ENCODE measurements around the gene IGFL1.
"Not testable (repeated sequence)": the region's sequence is repeated elsewhere in the genome, so short reads cannot be mapped to it uniquely, and the experiment has no call there.

Gene IGFL1

GRCh38 chr19:46256855-46257254, 27.3 kb downstream of the IGFL1 start:
- H3K4me3 ChIP-seq, result no peak overlapping the region

GRCh38 chr19:46261501-46261900, 32.0 kb downstream of the IGFL1 start:
- H3K27ac ChIP-seq, H3K4me3 ChIP-seq: not testable (repeated sequence)

More at GRCh38 chr19:46256855-46257254, 27.3 kb downstream of the IGFL1 start:
- H3K27ac ChIP-seq, result no peak overlapping the region

GRCh38 chr19:46262684-46263296, 33.2 kb downstream of the IGFL1 start:
- H3K27ac ChIP-seq, result not testable (repeated sequence)

GRCh38 chr19:46264801-46265200, 35.3 kb downstream of the IGFL1 start:
- not testable (repeated sequence) for H3K4me3 ChIP-seq, H3K27ac ChIP-seq

More at GRCh38 chr19:46262684-46263296, 33.2 kb downstream of the IGFL1 start:
- not testable (repeated sequence) for H3K4me3 ChIP-seq

- H3K27ac ChIP-seq, result no peak overlapping the region
- no peak overlapping the region for H3K4me3 ChIP-seq
Measured at GRCh38 chr19:46265217-46265828, 35.8 kb downstream of the IGFL1 start.

GRCh38 chr19:46269101-46269500, 39.6 kb downstream of the IGFL1 start:
- Histone ChIP-seq H3K4me3 (no peak overlapping the region), H3K27ac (no peak overlapping the region)

- H3K4me3 ChIP-seq, result no peak overlapping the region
- no peak overlapping the region for H3K27ac ChIP-seq
Measured at GRCh38 chr19:46270521-46271256, 41.1 kb downstream of the IGFL1 start.

- H3K27ac ChIP-seq, result peak overlapping the region in 1 of 21 experiments; percentile 50
Measured at GRCh38 chr19:46271481-46272197, 42.1 kb downstream of the IGFL1 start.

GRCh38 chr19:46273931-46274330, 44.4 kb downstream of the IGFL1 start:
- not testable (repeated sequence) for H3K4me3 ChIP-seq, H3K27ac ChIP-seq

More at GRCh38 chr19:46271481-46272197, 42.1 kb downstream of the IGFL1 start:
- no peak overlapping the region for H3K4me3 ChIP-seq

GRCh38 chr19:46279177-46279576, 49.6 kb downstream of the IGFL1 start:
- Histone ChIP-seq H3K4me3 (no peak overlapping the region), H3K27ac (no peak overlapping the region)
